ENCODE results near the gene CASP6.

CASP6 gene

DNA sequence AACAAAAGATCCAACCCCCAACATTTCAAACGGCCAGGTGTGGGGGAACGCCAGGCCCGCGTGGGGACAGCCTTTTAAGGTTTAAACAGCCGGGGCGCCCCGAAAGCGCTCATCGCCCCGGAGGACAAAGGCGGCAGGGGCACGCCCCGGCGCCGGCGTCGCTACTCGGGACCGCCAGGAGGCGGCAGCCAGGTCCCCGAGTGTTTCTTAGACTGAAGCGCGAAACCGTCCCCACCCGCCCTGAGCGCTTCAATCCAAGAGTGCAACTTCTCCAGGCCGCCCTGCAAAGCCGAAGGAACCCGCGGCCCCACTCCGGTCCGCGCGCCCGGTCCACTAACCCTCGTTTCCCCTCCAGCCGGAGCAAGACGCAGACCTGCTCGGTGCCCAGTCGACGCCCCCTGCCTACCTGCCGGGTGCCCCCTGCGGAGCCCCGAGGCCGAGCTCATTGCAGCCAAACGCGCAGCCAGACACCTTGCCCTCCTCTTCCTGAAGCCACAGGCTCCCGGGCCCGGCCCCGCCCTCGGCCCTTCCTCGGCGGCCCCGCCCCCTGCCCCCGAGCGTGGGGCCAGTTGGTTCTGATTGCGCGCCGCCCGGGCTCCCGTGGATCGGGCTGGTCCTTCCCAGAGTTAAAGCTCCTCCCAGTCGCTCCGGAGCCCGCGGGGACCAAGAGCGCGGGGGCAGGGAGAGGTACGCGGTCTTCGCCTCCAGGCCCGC lies at the start of gene CASP6:
Gene CASP6 (minus strand): TSS at position 496 of the 714 bp plus-strand sequence. CDS start 50 bp downstream, at position 446.
- DNase-seq: peak; percentile 75

DNA sequence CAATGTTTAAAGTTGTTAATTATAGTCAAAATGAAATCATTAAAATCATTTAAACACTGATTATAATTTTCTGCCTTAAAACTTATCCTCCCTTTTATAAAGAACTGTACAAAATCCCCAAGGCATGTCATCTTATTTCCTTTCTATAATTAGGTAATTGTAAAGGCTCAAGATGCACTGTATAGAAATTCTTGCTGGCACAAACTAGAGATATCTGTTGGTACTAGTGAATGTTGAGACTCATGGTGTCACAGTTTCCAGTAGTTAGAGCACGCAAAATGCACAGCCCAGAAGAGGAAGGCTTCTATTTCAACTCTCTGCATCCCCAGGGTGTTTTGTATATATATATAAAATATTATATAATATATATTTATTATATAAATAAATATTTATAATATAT lies 49.3 kb upstream of the CASP6 start:
- DNase-seq: no peak

DNA sequence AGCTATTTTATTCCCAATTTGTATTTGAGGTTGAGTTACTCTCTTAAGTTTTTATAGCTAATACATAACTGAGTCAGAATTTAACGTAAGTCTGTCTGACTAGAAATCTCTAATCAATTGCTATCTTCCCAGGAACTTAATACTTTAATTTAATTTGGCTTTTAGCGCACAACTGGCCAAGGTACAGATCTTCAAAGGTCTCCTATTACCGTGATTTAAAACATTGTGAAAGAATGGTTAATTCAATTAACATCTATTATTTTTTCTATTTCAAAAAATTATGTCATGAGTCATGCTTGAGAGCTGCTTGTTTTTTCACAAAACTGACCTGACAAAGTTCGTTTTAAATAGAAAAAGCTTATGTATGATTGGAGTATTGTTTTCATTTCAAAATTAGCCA lies 48.6 kb upstream of the CASP6 start:
- DNase-seq: no peak

- no peak for DNase-seq
Measured at GRCh38 chr4:109750652-109751244, 47.5 kb upstream of the CASP6 start.

DNA sequence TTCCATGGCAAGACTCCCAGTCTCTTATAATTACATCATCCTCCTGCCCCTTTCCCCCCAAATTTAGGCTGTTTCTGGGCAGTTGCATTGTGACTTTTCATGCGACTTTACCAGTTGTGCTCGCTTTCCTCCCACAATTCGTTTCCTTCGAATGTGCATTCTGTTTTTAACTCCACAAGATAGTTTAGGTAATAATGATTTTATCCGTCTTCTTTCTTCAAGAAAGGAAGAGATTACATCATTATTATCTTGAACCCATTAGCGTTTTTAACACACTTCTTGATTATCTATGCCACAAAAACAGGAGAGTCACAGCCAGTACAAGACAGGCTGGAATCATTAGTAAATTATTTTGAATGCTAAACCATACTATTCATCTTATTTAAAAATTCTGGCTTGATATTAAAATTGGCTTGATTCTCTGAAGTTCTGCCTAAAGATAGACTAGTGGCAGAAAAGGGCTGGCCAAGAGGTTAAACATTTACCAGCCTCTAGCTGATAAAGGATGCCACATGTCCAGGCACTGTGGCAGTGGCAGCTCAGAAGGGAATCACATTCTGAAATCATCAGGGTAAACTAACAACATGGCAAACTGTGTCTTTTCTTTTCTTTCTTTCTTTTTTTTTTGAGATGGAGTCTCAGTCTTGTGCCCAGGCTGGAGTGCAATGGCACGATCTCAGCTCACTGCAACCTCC lies 46.3 kb upstream of the CASP6 start:
- DNase-seq: no peak

DNA sequence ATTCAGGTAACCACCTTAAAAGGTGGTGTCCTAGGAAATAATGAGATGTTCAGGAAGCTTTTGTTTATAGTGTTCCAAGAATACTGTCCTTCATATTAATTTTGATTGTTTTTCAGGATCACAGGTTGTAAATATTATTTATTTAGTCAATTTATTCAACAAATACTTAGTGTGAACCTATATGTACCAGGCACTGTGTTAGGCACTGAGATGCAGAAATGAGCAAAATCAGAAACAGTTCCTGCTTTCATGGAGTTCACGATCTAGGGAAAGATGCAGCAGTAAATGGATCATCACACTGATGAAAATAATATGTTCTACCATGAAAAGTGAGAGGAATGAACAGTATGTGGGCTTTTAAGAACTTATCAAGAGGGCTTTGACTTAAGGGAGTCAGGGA lies 44.9 kb upstream of the CASP6 start:
- DNase-seq: no peak

DNA sequence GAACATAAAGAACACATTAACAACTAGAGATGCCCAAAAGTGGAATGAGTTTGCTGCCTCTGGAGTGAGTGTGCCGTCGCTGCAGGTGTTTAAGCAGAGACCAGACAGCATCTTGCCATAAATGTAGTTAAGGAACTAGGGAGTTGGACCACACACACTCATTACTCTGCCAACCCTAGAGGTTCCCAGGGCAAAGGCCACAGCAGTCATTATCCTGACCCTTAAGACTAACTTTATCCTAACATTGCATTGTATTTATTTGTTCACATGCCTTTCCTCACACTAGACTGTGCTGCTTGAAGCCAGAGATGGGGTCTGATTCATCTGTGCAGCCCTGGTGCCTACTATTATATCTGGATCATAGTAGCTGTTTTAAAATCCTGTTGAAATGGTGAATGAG lies 43.5 kb upstream of the CASP6 start:
- no peak for DNase-seq

DNA sequence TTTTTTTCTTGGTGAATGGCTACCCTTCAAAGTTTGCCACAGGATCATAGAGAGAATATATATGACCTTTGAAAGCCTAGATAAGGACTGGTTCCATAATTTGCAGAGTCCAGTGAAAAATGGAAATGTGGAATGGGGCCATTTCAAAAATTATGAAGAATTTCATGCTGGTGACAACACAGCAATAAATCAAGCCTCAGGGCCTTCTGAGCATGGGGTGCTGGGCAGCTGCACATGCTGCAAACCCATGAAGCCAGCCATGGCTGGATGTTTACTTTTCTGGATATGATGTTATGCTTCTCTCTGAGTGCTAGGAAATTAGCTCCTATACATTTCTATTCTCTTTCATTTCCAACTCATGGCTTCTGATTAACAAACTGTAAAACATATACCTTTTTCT lies 42.6 kb upstream of the CASP6 start:
- DNase-seq: no peak

GRCh38 chr4:109739547-109739946 lies 36.3 kb upstream of the CASP6 start:
- no peak for DNase-seq

GRCh38 chr4:109738104-109738872 lies 35.0 kb upstream of the CASP6 start:
- no peak for DNase-seq

DNA sequence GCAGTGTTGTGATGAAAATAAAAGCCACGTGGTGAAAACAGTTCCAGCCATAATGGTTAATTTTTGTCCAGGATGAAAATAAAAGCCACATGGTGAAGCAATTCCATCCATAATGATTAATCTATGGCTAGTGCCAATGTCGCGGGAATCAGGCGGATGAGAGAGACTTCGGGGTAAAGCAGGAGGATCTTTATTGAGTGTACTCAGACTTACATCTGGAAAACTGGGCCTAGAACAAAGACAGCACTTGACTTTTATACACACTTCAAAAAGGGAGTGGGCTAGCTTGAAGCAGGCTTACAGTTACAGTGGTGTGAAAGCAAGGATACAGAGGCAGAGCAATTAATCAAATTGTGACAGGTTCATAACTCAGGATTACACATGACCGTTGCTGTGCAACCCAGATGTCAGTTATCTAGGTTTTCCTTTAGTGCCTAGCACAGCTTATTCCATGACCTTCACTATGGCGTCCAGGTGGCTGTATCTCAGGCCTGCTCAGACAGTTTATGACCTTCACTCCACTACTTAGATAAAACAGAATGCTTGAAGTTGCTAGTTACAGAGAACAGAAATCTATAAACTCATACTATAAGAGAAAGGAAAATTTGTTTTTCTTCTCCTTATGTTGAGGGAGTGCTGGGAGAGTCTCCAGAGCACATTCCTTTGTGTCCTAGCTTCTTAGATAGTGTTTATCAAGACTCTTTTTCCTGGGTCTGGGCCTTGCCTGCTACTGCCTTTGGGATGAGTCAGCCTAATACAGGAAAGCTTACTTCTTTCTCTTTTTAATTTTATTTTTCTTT lies 32.5 kb upstream of the CASP6 start:
- DNase-seq: no peak

DNA sequence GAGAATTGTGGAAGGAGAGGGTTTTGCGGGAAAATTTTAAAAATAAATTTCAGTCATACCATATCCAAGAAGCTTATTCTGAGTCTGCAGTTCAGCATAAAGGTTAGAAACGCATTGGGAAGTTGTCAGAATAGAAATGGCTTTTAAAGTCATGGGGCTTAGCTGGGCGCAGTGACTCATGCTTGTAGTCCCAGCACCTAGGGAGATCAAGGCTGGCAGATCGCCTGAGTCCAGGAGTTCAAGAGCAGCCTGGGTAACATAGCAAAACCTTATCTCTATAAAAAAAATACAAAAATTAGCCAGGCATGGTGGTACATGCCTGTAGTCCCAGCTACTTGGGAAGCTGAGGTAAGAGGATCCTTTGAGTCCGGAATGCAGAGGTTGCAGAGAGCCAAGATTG lies 30.5 kb upstream of the CASP6 start:
- no peak for DNase-seq

DNA sequence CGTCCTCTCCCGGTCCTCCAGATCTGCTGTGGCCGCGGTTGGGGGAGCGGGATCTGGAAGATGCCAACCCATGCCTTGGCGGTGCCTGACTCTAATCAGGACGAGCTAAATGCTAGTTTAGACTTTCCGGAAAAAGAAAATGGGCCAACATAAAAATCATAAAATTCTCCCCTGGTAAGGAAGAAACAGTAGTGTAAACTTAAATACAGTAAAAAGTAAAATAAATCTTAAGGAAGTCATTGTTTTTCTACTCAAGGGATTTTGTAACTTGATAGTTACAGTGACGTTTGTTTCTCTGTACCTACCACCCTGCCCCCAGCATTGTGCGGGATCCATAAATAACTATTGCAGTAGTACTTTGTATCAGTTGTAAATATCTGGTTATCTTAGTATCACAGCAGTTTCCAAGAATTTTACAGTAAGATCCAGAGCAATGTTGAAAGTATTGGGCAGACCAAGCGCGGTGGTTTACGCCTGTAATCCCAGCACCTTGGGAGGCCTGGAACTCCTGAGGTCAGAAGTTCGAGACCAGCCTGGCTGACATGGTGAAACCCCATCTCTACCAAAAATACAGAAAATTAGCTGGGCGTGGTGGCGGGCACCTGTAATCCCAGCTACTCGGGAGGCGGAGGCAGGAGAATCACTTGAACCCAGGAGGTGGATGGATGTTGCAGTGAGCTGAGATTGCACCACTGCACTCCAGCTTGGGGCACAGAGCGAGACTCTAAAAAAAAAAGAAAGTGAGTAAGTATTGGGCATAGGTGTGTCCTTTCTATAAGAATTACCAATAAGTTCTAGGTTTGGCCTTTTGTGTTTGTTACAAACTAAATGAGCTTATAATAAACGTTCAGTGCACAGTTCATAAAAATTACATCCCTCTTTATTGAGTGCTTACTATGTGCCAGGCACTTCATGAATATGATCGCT lies 27.6 kb upstream of the CASP6 start:
- no peak for DNase-seq

DNA sequence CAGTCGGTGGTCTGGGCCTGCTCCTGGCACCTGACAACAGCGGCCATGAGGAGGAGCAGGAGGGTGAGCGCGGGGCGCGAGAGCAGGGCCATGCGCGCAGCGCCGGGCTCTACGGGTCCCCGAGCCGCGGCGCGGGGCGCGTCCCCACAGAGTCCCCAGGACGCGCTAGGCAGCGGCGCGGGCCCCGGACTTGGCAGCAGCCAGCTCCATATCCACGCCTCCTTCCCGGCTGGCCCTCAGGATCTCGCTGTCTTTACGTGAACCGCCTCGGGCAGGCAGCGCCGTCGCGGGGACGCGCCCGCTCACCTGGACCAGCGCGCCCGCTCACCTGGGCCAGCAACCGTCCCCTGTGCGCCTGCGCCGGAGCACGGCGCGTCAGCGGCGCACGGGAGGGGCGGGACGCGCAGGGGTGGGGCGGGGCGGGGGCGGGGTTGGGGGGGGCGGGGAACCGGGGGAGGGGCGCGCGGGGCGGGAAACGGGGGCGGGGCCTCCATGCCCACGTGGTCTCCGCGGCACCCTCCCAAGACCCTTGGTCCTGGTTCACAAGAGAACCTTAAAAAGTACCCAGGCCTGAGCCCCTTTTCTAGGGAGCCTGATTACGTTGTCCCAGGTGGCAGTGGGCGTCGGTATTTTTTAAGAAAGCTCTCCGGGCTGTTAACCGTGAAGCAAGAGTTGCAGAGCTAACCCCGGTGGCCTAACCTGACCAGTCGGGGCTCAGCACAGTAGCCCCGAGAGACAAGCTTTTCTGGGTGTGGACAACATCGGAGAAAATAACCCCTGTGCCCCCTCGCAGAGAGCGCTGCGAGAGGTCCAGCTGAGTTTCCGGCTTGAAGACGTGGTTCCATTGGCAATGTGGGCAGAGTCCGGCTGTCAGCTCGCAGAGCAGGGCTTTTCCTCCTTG lies 26.7 kb upstream of the CASP6 start, which contains the start of gene PLA2G12A:
Gene PLA2G12A (minus strand): TSS at position 353 of the 901 bp plus-strand sequence. CDS start 261 bp downstream, at position 92.
- peak; percentile 79 for DNase-seq

GRCh38 chr4:109729117-109729717 lies 26.0 kb upstream of the CASP6 start:
- no peak for DNase-seq

GRCh38 chr4:109728385-109728784 lies 25.1 kb upstream of the CASP6 start:
- DNase-seq: no peak

GRCh38 chr4:109723110-109723509 lies 19.9 kb upstream of the CASP6 start:
- DNase-seq: no peak

DNA sequence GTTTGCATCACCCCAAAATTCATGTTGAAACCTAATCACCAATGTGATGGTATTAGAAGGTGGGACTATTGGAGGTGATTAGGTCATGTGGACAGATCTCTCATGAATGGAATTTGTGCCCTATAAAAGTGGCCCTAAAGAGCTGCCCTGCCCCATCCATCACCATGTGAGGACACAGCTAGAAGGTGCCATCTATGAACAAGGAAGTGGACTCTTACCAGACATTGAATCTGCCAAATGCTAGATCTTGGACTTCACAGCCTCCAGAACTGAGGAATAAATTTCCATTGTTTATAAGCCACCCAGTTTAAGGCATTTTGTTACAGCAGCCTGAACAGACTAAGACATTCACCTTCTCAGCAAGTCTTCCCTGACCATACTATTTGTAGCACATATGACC lies 19.1 kb upstream of the CASP6 start:
- no peak for DNase-seq

DNA sequence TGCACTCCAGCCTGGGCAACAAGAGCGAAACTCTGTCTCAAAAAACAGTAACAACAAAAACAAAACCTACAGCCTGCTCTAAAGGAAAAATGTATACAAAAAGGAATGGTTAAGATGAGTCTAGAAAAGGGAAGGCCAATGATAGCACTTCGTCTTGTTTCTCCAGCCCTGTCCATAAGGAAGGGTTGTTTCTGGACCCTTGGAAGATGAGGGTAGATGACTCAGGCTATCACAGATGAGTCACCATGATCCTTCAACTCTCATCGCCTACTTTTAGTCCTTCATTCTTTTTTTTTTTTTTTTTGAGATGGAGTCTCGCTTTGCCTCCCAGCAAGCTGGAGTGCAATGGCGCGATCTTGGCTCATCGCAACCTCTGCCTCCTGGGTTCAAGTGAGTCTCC lies 17.8 kb upstream of the CASP6 start:
- DNase-seq: no peak

- no peak for DNase-seq
Measured at GRCh38 chr4:109719604-109720003, 16.4 kb upstream of the CASP6 start.
